ENCODE results near the gene MYO5B. TPM values are rescaled to one million over a fixed set of nuclear protein-coding genes. Genes with fewer than 3 reads are reported as not detected.

MYO5B gene
- total RNA-seq, 1 donor from 2014 or later, result 1.5 TPM

GRCh38 chr18:50061876-50062517, 132.9 kb downstream of the MYO5B start:
- no peaks in the 10 kb centered on the region for H3K9me3 Mint-ChIP-seq (ENCODE audit: unreplicated experiment)
- no peak for DNase-seq (ENCODE audit: low spot score)
- no peaks in the 10 kb centered on the region for H3K27me3 Mint-ChIP-seq (ENCODE audit: unreplicated experiment)
- H3K4me1 Mint-ChIP-seq (ENCODE audit: unreplicated experiment), result peaks cover 2% of the 10 kb centered on the region
- no peak overlapping the region for H3K27ac Mint-ChIP-seq (ENCODE audit: unreplicated experiment)
- no peak for TF ChIP-seq CTCF (IDR thresholded peaks at IDR 0.05; ENCODE audit: unreplicated experiment)
- H3K4me3 Mint-ChIP-seq (ENCODE audit: unreplicated experiment), result no peak overlapping the region
- H3K36me3 Mint-ChIP-seq (ENCODE audit: low read depth, unreplicated experiment), result no peaks in the 10 kb centered on the region

GRCh38 chr18:50060822-50061221, 134.1 kb downstream of the MYO5B start:
- H3K4me1 Mint-ChIP-seq (ENCODE audit: unreplicated experiment), result peaks cover 3% of the 10 kb centered on the region
- H3K36me3 Mint-ChIP-seq (ENCODE audit: low read depth, unreplicated experiment), result no peaks in the 10 kb centered on the region
- DNase-seq (ENCODE audit: low spot score), result no peak
- H3K9me3 Mint-ChIP-seq (ENCODE audit: unreplicated experiment), result no peaks in the 10 kb centered on the region
- no peak overlapping the region for H3K4me3 Mint-ChIP-seq (ENCODE audit: unreplicated experiment)
- no peak for TF ChIP-seq CTCF (IDR thresholded peaks at IDR 0.05; ENCODE audit: unreplicated experiment)
- H3K27ac Mint-ChIP-seq (ENCODE audit: unreplicated experiment), result no peak overlapping the region
- H3K27me3 Mint-ChIP-seq (ENCODE audit: unreplicated experiment), result no peaks in the 10 kb centered on the region

GRCh38 chr18:50058731-50059130, 136.2 kb downstream of the MYO5B start:
- Mint-ChIP-seq H3K27ac (ENCODE audit: unreplicated experiment) (no peak overlapping the region), H3K4me3 (ENCODE audit: unreplicated experiment) (no peak overlapping the region), H3K9me3 (ENCODE audit: unreplicated experiment) (no peaks in the 10 kb centered on the region), H3K36me3 (ENCODE audit: low read depth, unreplicated experiment) (no peaks in the 10 kb centered on the region), H3K27me3 (ENCODE audit: unreplicated experiment) (no peaks in the 10 kb centered on the region), H3K4me1 (ENCODE audit: unreplicated experiment) (peaks cover 3% of the 10 kb centered on the region)
- TF ChIP-seq CTCF (IDR thresholded peaks at IDR 0.05; ENCODE audit: unreplicated experiment), result no peak
- DNase-seq (ENCODE audit: low spot score), result no peak

GRCh38 chr18:50057009-50057408, 137.9 kb downstream of the MYO5B start:
- no peak for TF ChIP-seq CTCF (IDR thresholded peaks at IDR 0.05; ENCODE audit: unreplicated experiment)
- no peaks in the 10 kb centered on the region for H3K27me3 Mint-ChIP-seq (ENCODE audit: unreplicated experiment)
- H3K36me3 Mint-ChIP-seq (ENCODE audit: low read depth, unreplicated experiment), result no peaks in the 10 kb centered on the region
- H3K4me1 Mint-ChIP-seq (ENCODE audit: unreplicated experiment), result peaks cover 7% of the 10 kb centered on the region
- H3K4me3 Mint-ChIP-seq (ENCODE audit: unreplicated experiment), result no peak overlapping the region
- H3K27ac Mint-ChIP-seq (ENCODE audit: unreplicated experiment), result no peak overlapping the region
- H3K9me3 Mint-ChIP-seq (ENCODE audit: unreplicated experiment), result no peaks in the 10 kb centered on the region
- no peak for DNase-seq (ENCODE audit: low spot score)

GRCh38 chr18:50056185-50056584, 138.8 kb downstream of the MYO5B start:
- Mint-ChIP-seq H3K4me1 (ENCODE audit: unreplicated experiment) (peaks cover 7% of the 10 kb centered on the region), H3K36me3 (ENCODE audit: low read depth, unreplicated experiment) (no peaks in the 10 kb centered on the region), H3K4me3 (ENCODE audit: unreplicated experiment) (no peak overlapping the region), H3K9me3 (ENCODE audit: unreplicated experiment) (no peaks in the 10 kb centered on the region), H3K27ac (ENCODE audit: unreplicated experiment) (no peak overlapping the region), H3K27me3 (ENCODE audit: unreplicated experiment) (no peaks in the 10 kb centered on the region)
- no peak for DNase-seq (ENCODE audit: low spot score)
- no peak for TF ChIP-seq CTCF (IDR thresholded peaks at IDR 0.05; ENCODE audit: unreplicated experiment)
